B cell (primary cell): Measurements from ENCODE around the gene ZFPM1. TPM values are rescaled to one million over a fixed set of nuclear protein-coding genes. Genes with fewer than 3 reads are reported as not detected.

Experiments used
- ATAC-seq: fragments of 200-7000 bp; cut with Tn5 transposase; one replicate; pipeline ENCODE4 v1.10.0; 2021; ENCODE audit warnings: low read depth, mild to moderate bottlenecking, moderate number of reproducible peaks, moderate library complexity
- CTCF ChIA-PET: fragments of 350-600 bp; sonication (Branson Sonifier 250); formaldehyde crosslinking; loops from one replicate; lab custom pipeline; 2021; ENCODE audit warnings: antibody characterized with exemption, inconsistent platforms; lab: Charles Lee
- POLR2A ChIA-PET: fragments of 350-600 bp; sonication (Branson Sonifier 250); formaldehyde crosslinking; loops from one replicate; lab custom pipeline; 2021; ENCODE audit warnings: antibody characterized with exemption; lab: Charles Lee
- DNase-seq: peaks from one replicate; pipeline ENCODE4 v3.0.0; 2013
- H2AFZ ChIP-seq: 2 replicates; pipeline ENCODE4 v1.6.1; 2012; ENCODE audit warnings: mild to moderate bottlenecking, low read depth, low read length; ENCODE audit not compliant: insufficient read depth, poor library complexity, severe bottlenecking
- H3K27ac ChIP-seq, 2 donors: 1 replicate in 1 of 2; 2 replicates in 1 of 2; pipeline ENCODE4 v1.5.1; 2012 to 2013; ENCODE audit warnings: low read length in 2 of 2, mild to moderate bottlenecking in 2 of 2, moderate library complexity in 1 of 2
- H3K27me3 ChIP-seq, 4 experiments: fragments of 200-600 bp in 1 of 4; sonication (generic) in 1 of 4; replicated peaks in 1 of 4; 1 replicate in 2 of 4; 2 replicates in 2 of 4; pipeline versions ENCODE4 v1.6.1 to v1.7.0; 2013 to 2016; ENCODE audit warnings: low read length in 3 of 4, mild to moderate bottlenecking in 2 of 4, mixed read lengths in 1 of 4, moderate library complexity in 1 of 4; ENCODE audit not compliant: insufficient read depth in 4 of 4, control insufficient read depth in 3 of 4; ENCODE audit errors: control extremely low read depth in 1 of 4
- H3K36me3 ChIP-seq, 2 experiments: replicated peaks in 1 of 2; 1 replicate in 1 of 2; 2 replicates in 1 of 2; pipeline versions ENCODE4 v1.6.1 to v1.7.1; 2013; ENCODE audit warnings: low read length in 1 of 2; ENCODE audit not compliant: insufficient read depth in 2 of 2, control insufficient read depth in 1 of 2; ENCODE audit errors: control extremely low read depth in 1 of 2, extremely low read depth in 1 of 2
- H3K4me1 ChIP-seq, 2 donors: fragments of 200-600 bp in 1 of 2; sonication (generic) in 1 of 2; 1 replicate in 1 of 2; 2 replicates in 1 of 2; pipeline versions ENCODE4 v1.5.1 to v1.6.1; 2013 to 2017; ENCODE audit warnings: low read length in 2 of 2; ENCODE audit not compliant: control insufficient read depth in 2 of 2, insufficient read depth in 2 of 2
- H3K4me2 ChIP-seq: replicated peaks from 2 replicates; pipeline ENCODE3; 2012; ENCODE audit warnings: mild to moderate bottlenecking, low read depth, low read length; ENCODE audit not compliant: poor library complexity, severe bottlenecking
- H3K4me3 ChIP-seq, 5 experiments: fragments of 200-600 bp in 1 of 5; sonication (generic) in 1 of 5; 1 replicate in 3 of 5; 2 replicates in 2 of 5; pipeline versions ENCODE4 v1.5.1 to v1.7.0; 2011 to 2016; ENCODE audit warnings: low read length in 4 of 5, mild to moderate bottlenecking in 4 of 5, low read depth in 2 of 5, control low read depth in 1 of 5, moderate library complexity in 1 of 5; ENCODE audit not compliant: insufficient read depth in 1 of 5; ENCODE audit errors: control extremely low read depth in 1 of 5, extremely low read depth in 1 of 5
- H3K79me2 ChIP-seq: fragments of 200-600 bp; sonication (generic); one replicate; pipeline ENCODE4 v1.6.0; 2016; ENCODE audit warnings: low read length; ENCODE audit not compliant: control insufficient read depth, insufficient read depth
- H3K9ac ChIP-seq: fragments of 200-600 bp; sonication (generic); 2 replicates; pipeline ENCODE4 v1.6.1; 2017; ENCODE audit warnings: mild to moderate bottlenecking, low read length, moderate library complexity
- H3K9me3 ChIP-seq, 3 donors: one replicate each; pipeline versions ENCODE4 v1.6.1 to v1.7.1; 2013; ENCODE audit warnings: low read length in 2 of 3; ENCODE audit not compliant: control insufficient read depth in 2 of 3, insufficient read depth in 1 of 3; ENCODE audit errors: control extremely low read depth in 1 of 3
- H4K20me1 ChIP-seq: 2 replicates; pipeline ENCODE4 v1.6.0; 2012; ENCODE audit warnings: mild to moderate bottlenecking, low read length; ENCODE audit not compliant: insufficient read depth, control insufficient read depth, poor library complexity, severe bottlenecking
- H3K27ac Mint-ChIP-seq: one replicate; pipeline ENCODE4 v1.8.0; 2021; ENCODE audit warnings: mixed read lengths
- H3K27me3 Mint-ChIP-seq: one replicate; pipeline ENCODE4 v1.8.0; 2021; ENCODE audit warnings: mixed read lengths
- H3K4me1 Mint-ChIP-seq: one replicate; pipeline ENCODE4 v1.8.0; 2021; ENCODE audit warnings: mixed read lengths
- H3K4me3 Mint-ChIP-seq: one replicate; pipeline ENCODE4 v1.8.0; 2021; ENCODE audit warnings: mixed read lengths
- H3K9me3 Mint-ChIP-seq: one replicate; pipeline ENCODE4 v1.8.0; 2022; ENCODE audit warnings: mixed read lengths; ENCODE audit not compliant: insufficient read depth
- CTCF ChIP-seq: fragments of 200-600 bp; IDR thresholded peaks from one replicate; pipeline ENCODE4 v1.8.0; 2022; ENCODE audit warnings: antibody characterized with exemption, mild to moderate bottlenecking
- EZH2 ChIP-seq: IDR thresholded peaks from 2 replicates; pipeline ENCODE4 v1.6.1; 2012; ENCODE audit warnings: borderline replicate concordance, low read depth, mild to moderate bottlenecking, moderate library complexity, low read length; ENCODE audit not compliant: insufficient read depth, poor library complexity, severe bottlenecking
- WGBS: methylation state at CpG from one replicate; pipeline ENCODE4 v1.1.5; 2013; ENCODE audit warnings: missing lambda C conversion rate; ENCODE audit not compliant: insufficient coverage; 5-methylcytosine and 5-hydroxymethylcytosine counted together
- intact Hi-C: fragments of 100-400 bp; cut with micrococcal nuclease; formaldehyde crosslinking; loops from one replicate; pipeline ENCODE4 v1.10.0; 2022
- polyA plus RNA-seq: library from polyadenylated mRNA; depleted of rRNA; stranded (reverse); fragments of >200 nt; gene quantifications from 2 replicates; pipeline ENCODE4 v1.2.3, GENCODE V29; 2012
- total RNA-seq, 2 donors: library from RNA; stranded (reverse); fragments of 120-200 nt in 1 of 2; gene quantifications; 1 replicate in 1 of 2; 2 replicates in 1 of 2; pipeline versions ENCODE4 v1.2.3 to v1.2.4, GENCODE V29; 2013 to 2022

ZFPM1 gene
- total and polyA plus RNA-seq, 2 donors (not counting 1 experiment from before 2014, with no cell fraction given): 4.3 to 34.6 TPM

- no peak for DNase-seq
- peak overlapping the region; percentile 74 for H3K4me2 ChIP-seq
- WGBS: 72% methylated on average over 5 of the region's 18 CpGs
- no peaks in the 10 kb centered on the region for H3K27me3 ChIP-seq
- no peak overlapping the region for H3K4me3 Mint-ChIP-seq
- ATAC-seq: no peak
- ChIA-PET POLR2A (no interaction called here), CTCF (interaction anchor here (1.3 to 2.0 kb wide), 2 partner anchors 10 to 12 kb away, joined by 5 to 6 read pairs; no protein-coding TSS in a partner anchor)
- H3K4me1 Mint-ChIP-seq: peaks cover 60% of the 10 kb centered on the region
- no peak overlapping the region for H3K27ac ChIP-seq
- no peaks in the 10 kb centered on the region for H3K9me3 Mint-ChIP-seq
- no peak overlapping the region for H3K4me3 ChIP-seq
- intact Hi-C loops: no loop called here
- TF ChIP-seq EZH2 (no peak), CTCF (no peak)
- H3K27ac Mint-ChIP-seq: peak overlapping the region; percentile 50
- no peak overlapping the region for H3K9ac ChIP-seq
- H2AFZ ChIP-seq: no peak overlapping the region
- H4K20me1 ChIP-seq: peaks cover 47% of the 10 kb centered on the region
- no peaks in the 10 kb centered on the region for H3K36me3 ChIP-seq
- peaks cover 43% of the 10 kb centered on the region for H3K79me2 ChIP-seq
- no peaks in the 10 kb centered on the region for H3K27me3 Mint-ChIP-seq
- peaks cover 50 to 84% of the 10 kb centered on the region in 2 donors for H3K4me1 ChIP-seq
- H3K9me3 ChIP-seq: no peaks in the 10 kb centered on the region
Measured at GRCh38 chr16:88467541-88467944, 14.5 kb downstream of the ZFPM1 start.

GRCh38 chr16:88468275-88469129 lies 15.4 kb downstream of the ZFPM1 start:
- Mint-ChIP-seq H3K4me3 (no peak overlapping the region), H3K27ac (no peak overlapping the region), H3K9me3 (no peaks in the 10 kb centered on the region), H3K27me3 (no peaks in the 10 kb centered on the region), H3K4me1 (peaks cover 54% of the 10 kb centered on the region)
- no peaks in the 10 kb centered on the region for H3K9me3 ChIP-seq
- H3K9ac ChIP-seq: no peak overlapping the region
- no peak overlapping the region for H3K27ac ChIP-seq
- peaks cover 40% of the 10 kb centered on the region for H3K79me2 ChIP-seq
- no peak overlapping the region for H2AFZ ChIP-seq
- H3K4me2 ChIP-seq: peak overlapping the region; percentile 16
- peaks cover 46 to 78% of the 10 kb centered on the region in 2 donors for H3K4me1 ChIP-seq
- TF ChIP-seq EZH2: no peak
- no peak for TF ChIP-seq CTCF
- ChIA-PET CTCF (interaction anchor here (2.0 kb wide), 1 partner anchor 11 kb away, joined by 6 read pairs; no protein-coding TSS in a partner anchor), POLR2A (interaction anchor here (0.7 kb wide), 1 partner anchor 11 kb away, joined by 3 read pairs; no protein-coding TSS in a partner anchor)
- ATAC-seq: no peak
- intact Hi-C loops: no loop called here
- H3K4me3 ChIP-seq: no peak overlapping the region
- WGBS: 95% methylated on average over 17 of the region's 20 CpGs
- no peaks in the 10 kb centered on the region for H3K36me3 ChIP-seq
- no peak for DNase-seq
- H3K27me3 ChIP-seq: no peaks in the 10 kb centered on the region
- peaks cover 38% of the 10 kb centered on the region for H4K20me1 ChIP-seq
